HG03521 (cell line): ENCODE results near the gene ADCY4.
"Not testable (repeated sequence)": the region's sequence is repeated elsewhere in the genome, so short reads cannot be mapped to it uniquely, and the experiment has no call there.

Source experiments
- ATAC-seq: cut with Tn5 transposase; IDR thresholded peaks from one replicate; pipeline ENCODE4 v1.9.1; 2021; ENCODE audit warnings: mild to moderate bottlenecking, moderate library complexity; ENCODE audit not compliant: unreplicated experiment

ADCY4 gene

GRCh38 chr14:24339284-24340151 is 4.6 kb upstream of the ADCY4 start, which contains the start of gene RIPK3:
TSS of gene RIPK3 (minus strand) at chr14:24339991. CDS start at chr14:24339826, 165 bp downstream.
- peak; percentile 75 for ATAC-seq

GRCh38 chr14:24338843-24339242 is 4.0 kb upstream of the ADCY4 start:
- no peak for ATAC-seq

GRCh38 chr14:24337824-24338175 is 2.9 kb upstream of the ADCY4 start:
- no peak for ATAC-seq

GRCh38 chr14:24337144-24337823 is 2.4 kb upstream of the ADCY4 start:
- no peak for ATAC-seq

GRCh38 chr14:24335461-24336171 is 745 bp upstream of the ADCY4 start:
- ATAC-seq: no peak

- ATAC-seq: peak; percentile 69
These were observed 2.4 kb downstream of the ADCY4 start for GRCh38 chr14:24332268-24332993.

GRCh38 chr14:24331731-24332267 is 3.1 kb downstream of the ADCY4 start:
- ATAC-seq: no peak

- ATAC-seq: no peak
These were observed 3.7 kb downstream of the ADCY4 start for GRCh38 chr14:24330973-24331674.

GRCh38 chr14:24329736-24330135 is 5.1 kb downstream of the ADCY4 start:
- no peak for ATAC-seq

- ATAC-seq: no peak
These were observed 5.7 kb downstream of the ADCY4 start for GRCh38 chr14:24329073-24329663.

- not testable (repeated sequence) for ATAC-seq
These were observed 7.0 kb downstream of the ADCY4 start for GRCh38 chr14:24327914-24328313.

- ATAC-seq: no peak
These were observed 7.6 kb downstream of the ADCY4 start for GRCh38 chr14:24327303-24327702.

- no peak for ATAC-seq
These were observed 8.9 kb downstream of the ADCY4 start for GRCh38 chr14:24325963-24326362.

- ATAC-seq: no peak
These were observed 9.8 kb downstream of the ADCY4 start for GRCh38 chr14:24325041-24325530.

GRCh38 chr14:24324024-24324423 is 10.8 kb downstream of the ADCY4 start:
- no peak for ATAC-seq

GRCh38 chr14:24323341-24323740 is 11.5 kb downstream of the ADCY4 start:
- ATAC-seq: no peak

GRCh38 chr14:24322672-24323071 is 12.2 kb downstream of the ADCY4 start:
- ATAC-seq: no peak

- no peak for ATAC-seq
These were observed 13.5 kb downstream of the ADCY4 start for GRCh38 chr14:24321212-24321975.
